Measurements from ENCODE around the gene KDM2B. TPM values are rescaled to one million over a fixed set of nuclear protein-coding genes. Genes with fewer than 3 reads are reported as not detected.

The KDM2B gene
- total and polyA plus RNA-seq, 2 of the 8 experiments (the other 6 are each of a cell fraction or from before 2014, with no cell fraction given): 111 to 162 TPM

DNA sequence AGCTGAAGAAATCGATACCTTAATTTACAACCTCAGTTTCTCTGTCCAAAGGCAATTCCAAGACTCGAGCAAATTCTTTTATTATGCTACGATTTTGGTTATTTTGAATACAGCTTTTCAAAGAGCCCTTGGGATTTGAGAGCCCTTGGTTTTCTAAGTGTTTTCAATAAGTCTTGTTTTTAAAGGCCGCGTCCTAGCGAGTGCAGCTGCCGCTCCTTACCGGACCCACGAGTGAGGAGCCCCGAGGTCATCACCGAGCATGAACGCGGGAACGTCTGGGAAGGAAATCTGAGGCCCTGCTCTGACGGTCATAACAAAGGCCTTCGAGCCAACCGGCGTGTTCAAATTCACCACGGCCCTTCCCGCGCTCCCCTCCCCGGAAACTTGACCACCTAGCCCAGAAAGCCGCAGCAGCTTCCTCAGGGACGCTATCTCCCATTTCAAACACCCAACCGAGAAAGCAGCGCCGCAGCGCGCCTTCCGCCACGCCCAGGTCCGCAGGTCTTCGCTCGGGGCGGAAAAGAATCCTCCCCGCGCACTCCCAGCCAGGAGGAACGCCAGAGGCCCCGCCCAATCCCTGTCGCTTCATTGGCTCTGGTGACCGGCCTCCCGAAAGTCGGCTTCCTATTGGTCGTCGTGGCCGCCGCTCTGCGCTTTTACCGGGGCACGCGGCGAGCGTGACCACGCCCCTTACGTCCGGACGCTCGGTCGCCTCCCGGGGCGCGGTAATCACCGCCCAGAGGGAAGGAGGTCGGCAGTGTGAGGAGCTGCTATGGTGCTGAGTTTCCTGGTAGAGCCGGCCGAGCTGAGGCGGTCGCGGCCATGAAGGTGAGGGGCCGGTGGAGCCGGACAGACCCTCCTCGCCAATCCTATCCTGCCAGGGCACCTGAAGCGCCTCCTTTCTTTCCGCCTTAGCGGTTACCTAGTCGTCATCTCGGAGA lies 181.2 kb downstream of the KDM2B start, which contains the start of gene RNF34 (continued):
- TF ChIP-seq RNF2 (IDR thresholded peaks at IDR 0.05; ENCODE audit: borderline replicate concordance, low read depth, low read length, missing control alignments, poor library complexity, severe bottlenecking) (no peak), NANOG (IDR thresholded peaks at IDR 0.05; ENCODE audit: insufficient read depth, low read depth, low read length, poor library complexity, severe bottlenecking) (peak; percentile 91), YY1 (IDR thresholded peaks at IDR 0.05; ENCODE audit: low read depth, low read length) (peak; percentile 34; the same call in 1 of the 2 replicates), KDM4A (IDR thresholded peaks at IDR 0.05; ENCODE audit: low read depth, low read length, severe bottlenecking) (peak; percentile 96), CHD2 (IDR thresholded peaks at IDR 0.05; ENCODE audit: low read length) (peak; percentile 83), SIN3A (conservative IDR thresholded peaks at IDR 0.05 in 1 of 2, IDR thresholded peaks at IDR 0.05 in 1 of 2; ENCODE audit: low read depth in 1 of 2, low read length in 2 of 2) (peak; percentile 2 to 69; a peak in 1 of 4 replicates), TAF1 (IDR thresholded peaks at IDR 0.05; ENCODE audit: low read depth, low read length) (peak; percentile 96), TBP (IDR thresholded peaks at IDR 0.05; ENCODE audit: low read depth, low read length) (peak; percentile 94), EP300 (IDR thresholded peaks at IDR 0.05; ENCODE audit: borderline replicate concordance in 1 of 2, low read depth in 2 of 2, low read length in 2 of 2) (no peak), RBBP5 (IDR thresholded peaks at IDR 0.05; ENCODE audit: borderline replicate concordance, low read depth, low read length) (peak; percentile 21), FOSL1 (IDR thresholded peaks at IDR 0.05; ENCODE audit: insufficient read depth, low read depth, low read length) (no peak), TAF7 (optimal IDR thresholded peaks at IDR 0.05; ENCODE audit: borderline replicate concordance, low read depth, low read length) (peak; percentile 94), KDM1A (IDR thresholded peaks at IDR 0.05; ENCODE audit: borderline replicate concordance, low read length) (no peak), NRF1 (IDR thresholded peaks at IDR 0.05; ENCODE audit: low read depth, low read length) (peak; percentile 22; the same call in 1 of the 2 replicates), KDM5A (IDR thresholded peaks at IDR 0.05; ENCODE audit: low read length) (no peak), SAP30 (IDR thresholded peaks at IDR 0.05; ENCODE audit: insufficient read depth, insufficient replicate concordance, low read length) (no peak), SP4 (IDR thresholded peaks at IDR 0.05; ENCODE audit: low read length) (no peak), TCF12 (IDR thresholded peaks at IDR 0.05; ENCODE audit: low read depth, low read length) (0 out of 2 replicates have a peak, but pooled peaks have one; percentile 2)
- TF ChIP-seq, protein P1, sequence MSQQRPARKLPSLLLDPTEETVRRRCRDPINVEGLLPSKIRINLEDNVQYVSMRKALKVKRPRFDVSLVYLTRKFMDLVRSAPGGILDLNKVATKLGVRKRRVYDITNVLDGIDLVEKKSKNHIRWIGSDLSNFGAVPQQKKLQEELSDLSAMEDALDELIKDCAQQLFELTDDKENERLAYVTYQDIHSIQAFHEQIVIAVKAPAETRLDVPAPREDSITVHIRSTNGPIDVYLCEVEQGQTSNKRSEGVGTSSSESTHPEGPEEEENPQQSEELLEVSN (IDR thresholded peaks at IDR 0.05): peak; percentile 93
